GM06990 (cell line): ENCODE data around the gene ZCCHC9.
"Not testable (repeated sequence)": the region's sequence is repeated elsewhere in the genome, so short reads cannot be mapped to it uniquely, and the experiment has no call there.

ENCODE experiments used
- DNase-seq: peaks from one replicate; pipeline ENCODE4 v3.0.0-alpha.2; 2011; ENCODE audit not compliant: insufficient read length; ENCODE audit errors: extremely low read depth
- H3K27me3 ChIP-seq: replicated peaks from 2 replicates; pipeline ENCODE4 v1.6.0; 2011; ENCODE audit warnings: low read length; ENCODE audit not compliant: control insufficient read depth, insufficient read depth
- H3K36me3 ChIP-seq: 2 replicates; pipeline ENCODE4 v1.5.1; 2011; ENCODE audit warnings: low read length; ENCODE audit not compliant: control insufficient read depth, insufficient read depth
- H3K4me3 ChIP-seq: replicated peaks from 2 replicates; pipeline ENCODE4 v1.5.1; 2011; ENCODE audit warnings: low read depth, mild to moderate bottlenecking, control low read depth, low read length
- TF ChIP-seq, protein P1 (sequence below): IDR thresholded peaks from 2 replicates; pipeline ENCODE4 v1.5.1; 2011; ENCODE audit warnings: low read length, control low read depth, mild to moderate bottlenecking, inconsistent platforms; ENCODE audit not compliant: insufficient read depth, poor library complexity, severe bottlenecking

The ZCCHC9 gene

DNA sequence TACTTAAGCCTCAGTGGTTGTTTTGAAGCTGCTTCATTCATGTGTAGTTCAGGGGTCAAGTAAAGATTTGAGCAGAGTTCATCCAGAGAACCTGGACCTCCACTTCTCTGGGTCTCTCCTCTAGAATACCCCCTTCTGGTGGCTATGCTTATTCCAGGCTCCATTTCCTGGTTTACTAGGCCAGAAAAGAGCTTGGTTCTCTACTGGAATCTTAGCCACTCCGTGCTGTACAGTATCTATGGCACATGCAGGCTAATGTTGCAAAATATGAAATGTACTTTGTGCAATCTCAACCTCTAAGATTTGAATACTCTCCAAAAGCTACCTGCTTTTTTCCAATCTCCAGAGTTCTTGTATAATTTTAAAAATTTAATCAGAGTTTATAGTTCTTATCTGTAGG lies 17.4 kb upstream of the ZCCHC9 start:
- TF ChIP-seq, protein P1, sequence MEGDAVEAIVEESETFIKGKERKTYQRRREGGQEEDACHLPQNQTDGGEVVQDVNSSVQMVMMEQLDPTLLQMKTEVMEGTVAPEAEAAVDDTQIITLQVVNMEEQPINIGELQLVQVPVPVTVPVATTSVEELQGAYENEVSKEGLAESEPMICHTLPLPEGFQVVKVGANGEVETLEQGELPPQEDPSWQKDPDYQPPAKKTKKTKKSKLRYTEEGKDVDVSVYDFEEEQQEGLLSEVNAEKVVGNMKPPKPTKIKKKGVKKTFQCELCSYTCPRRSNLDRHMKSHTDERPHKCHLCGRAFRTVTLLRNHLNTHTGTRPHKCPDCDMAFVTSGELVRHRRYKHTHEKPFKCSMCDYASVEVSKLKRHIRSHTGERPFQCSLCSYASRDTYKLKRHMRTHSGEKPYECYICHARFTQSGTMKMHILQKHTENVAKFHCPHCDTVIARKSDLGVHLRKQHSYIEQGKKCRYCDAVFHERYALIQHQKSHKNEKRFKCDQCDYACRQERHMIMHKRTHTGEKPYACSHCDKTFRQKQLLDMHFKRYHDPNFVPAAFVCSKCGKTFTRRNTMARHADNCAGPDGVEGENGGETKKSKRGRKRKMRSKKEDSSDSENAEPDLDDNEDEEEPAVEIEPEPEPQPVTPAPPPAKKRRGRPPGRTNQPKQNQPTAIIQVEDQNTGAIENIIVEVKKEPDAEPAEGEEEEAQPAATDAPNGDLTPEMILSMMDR = no peak

DNA sequence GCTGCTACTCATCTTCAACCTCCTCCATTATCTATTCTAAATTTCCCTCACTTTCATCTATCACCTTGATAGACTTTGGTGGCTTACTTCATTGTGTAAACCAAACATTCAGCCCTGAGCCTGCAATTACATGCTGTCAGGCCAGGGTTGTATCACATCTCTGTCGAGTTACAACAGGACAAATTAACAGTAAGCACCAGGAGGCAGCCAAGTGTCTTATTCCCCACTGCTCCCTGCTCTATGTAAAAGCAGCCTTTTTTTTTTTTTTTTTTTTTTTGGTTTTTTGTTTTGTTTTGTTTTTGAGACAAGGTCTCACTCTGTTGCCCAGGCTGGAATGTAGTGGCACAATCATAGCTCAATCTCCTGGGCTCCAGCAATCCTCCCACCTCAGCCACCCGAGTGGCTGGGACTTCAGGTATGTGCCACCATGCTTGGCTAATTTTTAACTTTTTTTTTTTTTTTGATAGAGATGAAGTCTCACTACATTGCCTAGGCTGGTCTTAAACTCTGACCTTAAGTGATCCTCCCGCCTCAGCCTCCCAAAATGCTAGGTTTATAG lies 15.2 kb upstream of the ZCCHC9 start:
- no peak for DNase-seq
- TF ChIP-seq, protein P1 = no peak
- Histone ChIP-seq H3K27me3 (no peaks in the 10 kb centered on the region), H3K36me3 (no peaks in the 10 kb centered on the region), H3K4me3 (no peak overlapping the region)

More for the DNA sequence above, 17.4 kb upstream of the ZCCHC9 start:
- no peak for DNase-seq
- Histone ChIP-seq H3K4me3 (no peak overlapping the region), H3K27me3 (no peaks in the 10 kb centered on the region), H3K36me3 (no peaks in the 10 kb centered on the region)

DNA sequence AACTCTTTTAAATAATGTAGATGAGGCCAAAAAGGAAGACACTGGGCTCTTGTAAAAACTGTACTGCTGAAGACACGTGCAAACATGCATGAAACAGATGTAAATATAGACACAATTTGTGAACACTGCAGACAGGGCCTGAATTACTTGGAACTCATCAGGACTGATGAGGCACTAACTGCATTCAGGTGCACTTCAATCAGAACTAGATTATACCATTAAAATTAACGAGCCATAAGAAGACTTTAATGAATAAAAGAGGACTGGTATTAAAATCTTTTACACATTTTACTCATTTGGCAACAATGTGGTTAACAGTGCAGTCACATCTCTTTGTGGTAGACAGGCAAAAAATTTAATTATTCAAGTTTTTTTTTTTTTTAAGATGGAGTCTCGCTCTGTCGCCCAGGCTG lies 13.4 kb upstream of the ZCCHC9 start:
- TF ChIP-seq, protein P1 = no peak
- H3K27me3 ChIP-seq = no peaks in the 10 kb centered on the region
- DNase-seq = peak; percentile 29
- H3K4me3 ChIP-seq = no peak overlapping the region
- no peaks in the 10 kb centered on the region for H3K36me3 ChIP-seq

DNA sequence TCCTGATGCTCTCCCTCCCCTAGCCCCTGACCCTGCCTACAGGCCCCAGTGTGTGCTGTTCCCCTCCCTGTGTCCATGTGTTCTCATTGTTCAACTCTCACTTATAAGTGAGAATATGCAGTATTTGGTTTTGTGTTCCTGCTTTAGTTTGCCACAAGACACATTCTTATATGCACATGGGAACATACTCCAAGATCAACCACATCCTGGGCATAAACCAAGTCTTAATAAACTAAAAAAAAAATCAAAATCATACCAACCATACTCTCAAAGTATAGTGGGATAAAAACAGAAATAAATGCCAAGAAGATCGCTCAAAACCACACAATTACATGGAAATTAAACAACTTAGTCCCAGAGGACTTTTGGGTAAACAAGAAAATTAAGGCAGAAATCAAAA lies 11.2 kb upstream of the ZCCHC9 start:
- no peaks in the 10 kb centered on the region for H3K36me3 ChIP-seq
- no peak for DNase-seq
- no peaks in the 10 kb centered on the region for H3K27me3 ChIP-seq
- no peak overlapping the region for H3K4me3 ChIP-seq
- TF ChIP-seq, protein P1 = no peak

DNA sequence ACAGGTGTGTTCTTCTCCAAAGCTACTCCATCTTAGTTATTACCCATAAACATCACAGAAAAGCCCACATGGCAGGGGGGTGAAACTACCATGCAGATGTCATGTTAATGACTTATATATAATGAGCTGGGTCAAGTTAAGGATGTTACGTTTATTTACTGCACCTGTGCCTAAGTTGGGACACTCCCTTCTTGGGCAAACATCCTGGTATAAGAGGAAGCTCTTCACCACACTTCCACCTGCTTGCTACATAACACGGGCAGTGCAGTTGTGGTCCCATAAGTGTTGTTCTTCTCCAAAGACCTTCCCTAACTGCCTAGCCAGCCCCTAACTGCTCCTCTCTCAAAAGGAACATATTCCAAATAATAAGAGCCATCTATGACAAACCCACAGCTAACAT lies 9.3 kb upstream of the ZCCHC9 start:
- DNase-seq = no peak
- TF ChIP-seq, protein P1 = no peak
- H3K4me3 ChIP-seq = no peak overlapping the region
- H3K27me3 ChIP-seq = no peaks in the 10 kb centered on the region
- no peaks in the 10 kb centered on the region for H3K36me3 ChIP-seq

DNA sequence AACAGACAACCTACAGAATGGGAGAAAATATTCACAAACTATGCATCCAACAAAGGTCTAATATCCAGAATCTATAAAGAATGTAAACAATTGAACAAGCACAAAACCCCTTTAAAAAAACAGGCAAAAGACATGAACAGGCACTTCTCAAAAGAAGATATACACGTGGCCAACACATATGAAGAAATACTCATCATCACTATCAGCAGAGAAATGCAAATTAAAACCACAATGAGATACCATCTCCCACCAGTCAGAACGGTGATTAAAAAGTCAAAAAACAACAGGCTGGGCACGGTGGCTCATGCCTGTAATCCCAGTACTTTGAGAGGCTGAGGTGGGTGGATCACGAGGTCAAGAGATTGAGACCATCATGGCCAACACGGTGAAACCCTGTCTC lies 7.4 kb upstream of the ZCCHC9 start:
- not testable (repeated sequence) for H3K36me3 ChIP-seq

More for the DNA sequence above, 7.4 kb upstream of the ZCCHC9 start:
- not testable (repeated sequence) for DNase-seq, H3K4me3 ChIP-seq, H3K27me3 ChIP-seq
